ENCODE measurements around the gene KLHL29.

GRCh38 chr2:23565814-23566213 lies 180.8 kb downstream of the KLHL29 start:
- TF ChIP-seq CTCF (IDR thresholded peaks at IDR 0.05) (no peak), POLR2A (IDR thresholded peaks at IDR 0.05) (no peak)

All from thyroid gland (tissue), 4 donors.